Activated T-helper 1 cell treated with anti-CD3 and anti-CD28 coated beads, Interleukin-12 subunit alpha, Interleukin-12 subunit beta, Interleukin-2, Interleukin-4 antibody, amounts not matched to agents 30 ng/mL and 10 ng/mL and 1 ng/mL, durations not matched to agents 14 hours and 24 hours and 36 hours (primary cell): Measurements from ENCODE around the gene SPP1. TPM values are rescaled to one million over a fixed set of nuclear protein-coding genes. Genes with fewer than 3 reads are reported as not detected.
"Not testable (repeated sequence)": the region's sequence is repeated elsewhere in the genome, so short reads cannot be mapped to it uniquely, and the experiment has no call there.

ENCODE experiments used
- DNase-seq: peaks from one replicate; pipeline ENCODE4 v3.0.0; 2021; ENCODE audit warnings: low spot score
- H3K27ac Mint-ChIP-seq: one replicate; pipeline ENCODE4 v1.8.0; 2021; ENCODE audit warnings: mild to moderate bottlenecking, mixed read lengths
- H3K27me3 Mint-ChIP-seq: one replicate; pipeline ENCODE4 v1.8.0; 2022; ENCODE audit warnings: mild to moderate bottlenecking, moderate library complexity, mixed read lengths; ENCODE audit not compliant: insufficient read depth
- H3K36me3 Mint-ChIP-seq: one replicate; pipeline ENCODE4 v1.8.0; 2021; ENCODE audit warnings: low read depth, mixed read lengths
- H3K4me1 Mint-ChIP-seq: one replicate; pipeline ENCODE4 v1.8.0; 2021; ENCODE audit warnings: low read depth, mixed read lengths
- H3K4me3 Mint-ChIP-seq: one replicate; pipeline ENCODE4 v1.8.0; 2021; ENCODE audit warnings: mild to moderate bottlenecking, moderate library complexity, mixed read lengths
- H3K9me3 Mint-ChIP-seq: one replicate; pipeline ENCODE4 v1.8.0; 2021; ENCODE audit warnings: mixed read lengths
- intact Hi-C: fragments of 100-400 bp; cut with micrococcal nuclease; formaldehyde crosslinking; loops from one replicate; pipeline ENCODE4 v1.15.1; 2024
- total RNA-seq: library from RNA; stranded (reverse); gene quantifications from 2 replicates; pipeline ENCODE4 v1.2.3, GENCODE V29; 2022

The SPP1 gene
- total RNA-seq, 1 donor from 2014 or later = 1.0 TPM

DNA sequence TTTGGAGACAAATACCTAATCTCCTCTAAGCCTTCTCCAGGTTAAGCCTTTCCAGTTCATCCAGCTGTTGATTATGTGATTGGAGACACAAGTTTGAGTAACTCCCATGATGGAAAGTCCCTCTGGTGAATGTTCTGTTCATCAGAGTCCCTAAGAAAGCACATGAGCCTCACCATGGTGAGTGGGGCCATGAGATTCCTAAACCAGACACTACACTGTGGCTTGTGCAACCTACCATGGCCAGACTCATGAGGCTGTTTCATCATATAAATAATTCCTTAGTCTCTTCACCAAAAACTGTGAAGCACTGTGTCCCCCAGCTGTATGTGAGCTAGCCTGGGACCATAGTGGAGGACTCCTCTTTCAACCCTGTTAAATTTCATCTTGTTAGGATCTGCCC lies 46.3 kb downstream of the SPP1 start:
- intact Hi-C loops = no loop called here
- Mint-ChIP-seq H3K9me3 (peaks cover 9% of the 10 kb centered on the region), H3K4me3 (no peak overlapping the region), H3K27ac (no peak overlapping the region), H3K4me1 (no peaks in the 10 kb centered on the region), H3K36me3 (peaks cover 20% of the 10 kb centered on the region), H3K27me3 (no peaks in the 10 kb centered on the region)
- no peak for DNase-seq

DNA sequence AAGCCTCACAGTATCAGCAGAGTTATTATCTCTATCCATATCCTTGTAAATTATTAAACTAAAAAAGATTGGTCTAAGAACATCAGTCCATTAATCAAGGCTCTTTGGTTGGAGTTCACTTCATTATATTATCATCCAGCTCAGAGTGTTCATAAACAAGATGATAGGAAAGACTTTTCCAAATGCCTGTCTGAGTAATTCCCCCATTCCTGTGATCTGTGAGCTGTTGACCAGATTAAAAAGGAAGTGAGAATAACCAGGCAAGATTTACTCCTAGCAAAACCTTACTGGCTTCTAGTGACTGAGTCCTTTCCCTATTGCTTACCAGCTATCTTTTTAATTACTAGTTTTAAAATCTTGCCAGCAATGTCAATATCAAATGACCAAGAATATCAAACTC lies 46.8 kb downstream of the SPP1 start:
- DNase-seq = no peak
- intact Hi-C loops = no loop called here
- Mint-ChIP-seq H3K27me3 (no peaks in the 10 kb centered on the region), H3K9me3 (peaks cover 13% of the 10 kb centered on the region), H3K4me3 (no peak overlapping the region), H3K27ac (no peak overlapping the region), H3K4me1 (peaks cover under 1% of the 10 kb centered on the region), H3K36me3 (peaks cover 24% of the 10 kb centered on the region)

DNA sequence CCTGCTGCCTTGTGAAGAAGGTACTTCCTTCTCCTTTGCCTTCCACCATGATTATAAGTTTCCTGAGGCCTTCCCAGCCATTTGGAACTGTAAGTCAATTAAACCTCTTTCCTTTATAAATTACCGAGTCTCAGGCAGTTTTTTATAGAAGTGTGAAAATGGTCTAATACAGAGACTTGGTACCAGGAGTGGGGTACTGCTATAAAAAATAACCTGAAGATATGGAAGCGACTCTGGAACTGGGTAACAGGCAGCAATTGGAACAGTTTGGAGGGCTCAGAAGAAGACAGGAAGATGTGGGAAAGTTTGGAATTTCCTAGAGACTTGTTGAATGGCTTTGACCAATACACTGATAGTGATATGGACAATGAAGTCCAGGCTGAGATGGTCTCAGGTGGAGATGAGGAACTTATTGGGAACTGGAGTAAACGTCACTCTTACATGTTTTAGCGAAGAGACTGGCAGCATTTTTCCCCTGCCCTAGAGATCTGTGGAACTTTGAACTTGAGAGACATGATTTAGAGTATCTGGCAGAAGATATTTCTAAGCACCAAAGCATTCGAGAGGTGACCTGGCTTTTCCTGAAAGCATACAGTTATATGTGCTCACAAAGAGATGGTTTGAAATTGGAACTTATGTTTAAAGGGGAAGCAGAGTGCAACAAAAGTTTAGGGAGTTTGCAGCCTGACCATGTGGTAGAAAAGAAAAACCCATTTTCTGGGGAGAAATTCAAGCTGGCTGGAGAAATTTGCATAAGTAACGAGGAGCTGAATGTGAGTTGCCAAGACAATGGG lies 50.6 kb downstream of the SPP1 start:
- DNase-seq, H3K27ac Mint-ChIP-seq, intact Hi-C loops, H3K27me3 Mint-ChIP-seq, H3K4me3 Mint-ChIP-seq: not testable (repeated sequence)
- Mint-ChIP-seq H3K4me1 (peaks cover 13% of the 10 kb centered on the region), H3K9me3 (peaks cover 22% of the 10 kb centered on the region), H3K36me3 (peaks cover 41% of the 10 kb centered on the region)

DNA sequence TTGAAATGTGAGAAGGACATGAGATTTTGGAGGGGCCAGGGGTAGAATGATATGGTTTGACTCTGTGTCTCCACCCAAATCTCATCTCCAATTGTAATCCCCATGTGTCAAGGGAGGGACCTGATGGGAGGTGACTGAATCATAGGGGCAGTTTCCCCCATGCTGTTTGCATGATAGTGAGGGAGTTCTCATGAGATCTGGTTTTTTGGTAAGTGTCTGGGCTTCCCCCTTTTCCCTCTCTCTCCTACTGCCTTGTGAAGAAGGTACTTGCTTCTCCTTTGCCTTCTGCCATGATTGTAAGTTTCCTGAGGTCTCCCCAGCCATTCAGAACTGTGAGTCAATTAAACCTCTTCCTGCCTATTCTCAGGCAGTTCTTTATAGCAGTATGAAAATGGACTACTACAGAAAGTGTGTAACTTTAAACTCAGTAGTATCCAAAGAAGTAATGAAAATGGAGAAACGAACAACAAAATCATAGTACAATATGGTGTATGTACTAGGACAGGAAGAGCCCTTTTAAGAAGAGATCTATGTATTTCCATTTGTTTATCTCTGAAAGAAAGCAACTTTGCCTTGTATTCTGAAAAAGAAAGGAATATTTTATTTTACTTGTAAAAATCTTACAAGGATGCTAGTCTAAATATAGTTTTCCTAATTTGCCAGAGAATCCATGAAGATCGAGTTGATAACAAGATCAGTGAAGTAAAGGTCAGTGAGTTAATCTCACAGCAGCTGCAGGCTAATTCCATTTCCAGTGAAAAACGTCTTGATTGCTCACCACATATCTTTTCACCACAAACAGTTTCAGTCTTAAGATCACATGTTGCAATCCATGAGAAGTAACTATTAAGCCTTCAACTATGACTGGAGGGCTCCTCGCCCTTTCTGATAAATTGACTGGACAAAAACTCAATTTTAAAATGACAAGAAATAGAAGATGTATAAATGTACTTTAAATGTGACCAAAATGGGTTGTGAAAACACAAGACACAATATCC lies 52.4 kb downstream of the SPP1 start:
- no peak for DNase-seq
- Mint-ChIP-seq H3K4me1 (peaks cover 13% of the 10 kb centered on the region), H3K27ac (no peak overlapping the region), H3K9me3 (peaks cover 22% of the 10 kb centered on the region), H3K4me3 (no peak overlapping the region), H3K27me3 (no peaks in the 10 kb centered on the region), H3K36me3 (peaks cover 37% of the 10 kb centered on the region)
- intact Hi-C loops = loop anchor here (2.0 kb wide), 1 partner anchor 131 kb away; the partner anchor contains the start of gene ABCG2

DNA sequence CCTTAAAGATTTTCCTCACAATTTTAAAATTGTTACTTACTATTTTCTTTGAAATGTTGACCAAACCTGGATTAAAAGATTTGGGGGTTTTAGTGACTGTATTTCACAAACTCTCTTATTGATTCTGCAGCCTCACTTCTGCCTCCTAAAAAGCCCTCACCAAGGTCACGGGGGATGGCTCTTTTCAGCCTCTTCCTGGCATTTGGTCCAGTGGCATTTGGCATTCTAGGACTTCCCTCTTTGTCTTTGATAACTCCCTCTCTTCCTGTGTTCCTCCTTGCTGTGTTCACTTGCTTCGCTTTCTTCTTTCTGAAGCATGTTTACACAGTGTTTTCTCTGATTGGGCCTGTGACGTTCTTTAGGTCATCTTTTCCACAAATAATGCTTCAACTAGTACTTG lies 53.4 kb downstream of the SPP1 start:
- H3K36me3 Mint-ChIP-seq = peaks cover 33% of the 10 kb centered on the region
- no peak overlapping the region for H3K4me3 Mint-ChIP-seq
- no peaks in the 10 kb centered on the region for H3K27me3 Mint-ChIP-seq
- peaks cover 13% of the 10 kb centered on the region for H3K4me1 Mint-ChIP-seq
- DNase-seq = no peak
- peaks cover 22% of the 10 kb centered on the region for H3K9me3 Mint-ChIP-seq
- H3K27ac Mint-ChIP-seq = no peak overlapping the region
- intact Hi-C loops = loop anchor here (2.0 kb wide), 1 partner anchor 130 kb away; the partner anchor contains the start of gene ABCG2

DNA sequence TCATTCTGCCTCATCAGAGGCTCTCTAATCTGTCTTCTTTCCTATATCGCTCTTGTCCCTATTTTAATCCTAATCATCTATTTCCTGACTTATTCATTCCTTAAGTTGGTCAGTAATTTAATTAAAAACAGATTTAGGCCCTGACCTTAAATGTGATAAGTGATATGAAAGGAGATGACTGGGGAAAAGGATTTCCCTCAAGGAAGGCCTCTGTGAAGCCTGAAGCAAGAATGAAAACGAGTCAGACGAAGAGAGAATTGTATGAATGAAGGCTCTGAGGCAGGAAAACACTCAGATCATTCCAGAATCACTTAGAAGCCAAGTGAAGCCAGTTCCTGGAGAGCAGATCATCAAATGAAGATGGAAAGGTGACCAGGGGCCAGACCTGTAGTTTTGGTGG lies 54.0 kb downstream of the SPP1 start:
- Mint-ChIP-seq H3K27me3 (no peaks in the 10 kb centered on the region), H3K4me3 (no peak overlapping the region), H3K36me3 (peaks cover 31% of the 10 kb centered on the region), H3K4me1 (peaks cover 13% of the 10 kb centered on the region), H3K9me3 (peaks cover 22% of the 10 kb centered on the region), H3K27ac (no peak overlapping the region)
- intact Hi-C loops = loop anchor here (2.0 kb wide), 1 partner anchor 129 kb away; the partner anchor contains the start of gene ABCG2
- DNase-seq = no peak

DNA sequence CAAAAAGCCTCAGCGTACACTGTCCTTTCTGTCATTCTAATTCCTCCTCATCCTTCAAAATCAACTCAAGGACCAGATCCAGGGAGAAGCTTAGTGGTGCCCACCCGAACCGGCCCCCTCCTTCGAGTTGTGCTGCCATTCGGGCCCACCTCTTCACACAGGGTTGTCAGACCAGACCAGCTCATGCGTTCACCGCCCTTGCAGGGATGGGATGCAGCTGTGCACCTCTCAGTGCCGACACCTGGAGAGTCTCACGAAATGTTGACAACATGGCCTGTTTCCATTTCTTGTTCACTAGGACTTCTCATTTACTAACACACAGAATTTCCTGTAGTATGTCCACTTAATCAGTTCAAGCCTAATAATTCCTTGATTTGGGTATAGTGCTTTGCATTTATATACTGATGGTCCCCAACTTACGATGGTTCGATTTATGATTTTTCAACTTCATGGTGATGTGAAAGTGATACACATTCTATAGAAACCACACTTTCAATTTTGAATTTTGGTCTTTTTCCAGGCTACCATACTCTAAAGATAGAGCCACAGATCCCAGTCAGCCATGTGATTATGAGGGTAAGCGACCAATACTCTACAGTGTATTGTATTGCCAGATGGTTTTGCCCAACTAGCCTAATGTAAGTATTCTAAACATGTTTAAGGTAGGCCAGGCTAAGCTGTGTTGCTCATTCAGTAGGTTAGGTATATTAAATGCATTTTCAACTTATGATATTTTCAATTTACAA lies 55.2 kb downstream of the SPP1 start:
- Mint-ChIP-seq H3K9me3 (peaks cover 20% of the 10 kb centered on the region), H3K4me1 (peaks cover 13% of the 10 kb centered on the region), H3K27ac (no peak overlapping the region), H3K36me3 (peaks cover 30% of the 10 kb centered on the region), H3K4me3 (no peak overlapping the region), H3K27me3 (no peaks in the 10 kb centered on the region)
- intact Hi-C loops = no loop called here
- no peak for DNase-seq

Other genes starting within 250 kb of the SPP1 start
- not detected in 2 replicates for gene IBSP, start 176.2 kb upstream of the SPP1 start, total RNA-seq
- not detected in 2 replicates for gene MEPE, start 142.7 kb upstream of the SPP1 start, total RNA-seq
- gene PKD2, start 31.9 kb downstream of the SPP1 start, total RNA-seq = 10.1 and 11.7 TPM in 2 replicates
- 0.34 TPM in 2 replicates for gene ABCG2, start 182.9 kb downstream of the SPP1 start, total RNA-seq